ENCODE results near the gene ENC1. TPM values are rescaled to one million over a fixed set of nuclear protein-coding genes. Genes with fewer than 3 reads are reported as not detected.
"Not testable (repeated sequence)": the region's sequence is repeated elsewhere in the genome, so short reads cannot be mapped to it uniquely, and the experiment has no call there.

ENC1 gene, protein sequence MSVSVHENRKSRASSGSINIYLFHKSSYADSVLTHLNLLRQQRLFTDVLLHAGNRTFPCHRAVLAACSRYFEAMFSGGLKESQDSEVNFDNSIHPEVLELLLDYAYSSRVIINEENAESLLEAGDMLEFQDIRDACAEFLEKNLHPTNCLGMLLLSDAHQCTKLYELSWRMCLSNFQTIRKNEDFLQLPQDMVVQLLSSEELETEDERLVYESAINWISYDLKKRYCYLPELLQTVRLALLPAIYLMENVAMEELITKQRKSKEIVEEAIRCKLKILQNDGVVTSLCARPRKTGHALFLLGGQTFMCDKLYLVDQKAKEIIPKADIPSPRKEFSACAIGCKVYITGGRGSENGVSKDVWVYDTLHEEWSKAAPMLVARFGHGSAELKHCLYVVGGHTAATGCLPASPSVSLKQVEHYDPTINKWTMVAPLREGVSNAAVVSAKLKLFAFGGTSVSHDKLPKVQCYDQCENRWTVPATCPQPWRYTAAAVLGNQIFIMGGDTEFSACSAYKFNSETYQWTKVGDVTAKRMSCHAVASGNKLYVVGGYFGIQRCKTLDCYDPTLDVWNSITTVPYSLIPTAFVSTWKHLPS
- 11.1 and 29.9 TPM in 2 replicates for total RNA-seq

DNA sequence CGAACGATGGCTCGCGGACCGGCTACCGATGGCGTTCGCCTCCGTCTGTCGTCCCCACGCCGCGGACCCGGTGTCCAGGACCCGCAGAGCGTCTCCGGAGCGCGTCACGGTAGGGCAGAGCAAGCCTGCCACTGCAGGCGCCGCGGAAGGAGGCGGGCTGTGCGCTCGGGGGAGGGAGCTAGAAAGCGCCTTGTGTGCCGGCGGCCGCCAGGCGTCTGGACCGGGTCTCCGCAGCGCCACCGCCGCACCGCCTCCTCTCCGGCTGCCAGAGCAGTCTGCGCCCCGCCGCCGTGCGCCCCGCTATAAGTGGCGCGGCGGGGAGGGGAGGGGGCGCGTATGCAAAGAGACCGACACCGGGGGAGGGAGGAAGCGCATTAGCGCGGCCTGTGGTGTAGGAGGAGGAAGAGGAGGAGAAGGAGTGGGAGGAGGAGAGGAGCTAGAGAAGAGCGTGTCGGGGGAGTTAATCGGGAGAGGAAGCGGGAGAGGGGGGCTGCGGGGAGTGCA lies at the start of gene ENC1:
TSS of gene ENC1 (minus strand) at position 279 of the 504 bp plus-strand sequence. CDS start 4,243 bp downstream, outside the sequence.
- peak; percentile 77 to 95 for DNase-seq (ENCODE audit: low read depth in 2 of 2)

DNA sequence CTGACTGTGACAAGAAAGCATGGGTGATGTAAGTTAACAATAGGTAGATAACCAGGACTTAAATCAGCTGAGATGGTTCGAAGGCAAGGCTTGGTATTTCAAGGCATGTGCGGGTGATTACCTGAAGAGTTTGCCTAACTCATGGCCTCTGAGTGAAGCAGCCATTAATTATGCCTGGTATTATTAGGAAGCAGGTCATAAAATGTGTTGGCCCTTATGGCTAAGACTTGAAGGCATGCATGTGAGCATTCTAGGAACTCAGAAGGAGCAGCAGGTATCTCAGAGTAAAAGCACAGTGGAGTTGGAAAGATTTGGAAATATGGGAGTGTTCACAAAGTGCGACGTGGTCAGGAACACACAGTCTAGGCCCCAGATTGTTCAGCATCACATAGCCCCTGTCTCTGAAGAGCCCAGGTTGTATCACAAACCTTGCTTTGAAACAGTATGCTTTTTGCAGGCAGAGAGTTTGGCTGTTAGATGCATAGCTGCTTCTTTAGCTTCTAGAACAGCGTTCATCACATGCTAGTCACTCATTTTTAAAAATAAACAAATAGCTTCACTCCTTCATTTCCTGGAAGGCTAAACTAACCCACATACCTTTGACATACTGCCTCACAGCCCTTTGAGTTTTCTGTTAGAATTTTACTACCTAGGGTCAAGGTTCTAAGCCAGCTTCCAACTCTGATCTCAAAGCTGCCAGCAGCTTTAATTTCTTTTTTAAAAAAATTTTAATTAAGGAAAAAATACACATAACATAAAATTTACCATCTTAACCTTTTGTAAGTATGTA lies 46.6 kb upstream of the ENC1 start:
- DNase-seq (ENCODE audit: low read depth in 2 of 2) = peak in 1 of 2 donors; percentile 19

DNA sequence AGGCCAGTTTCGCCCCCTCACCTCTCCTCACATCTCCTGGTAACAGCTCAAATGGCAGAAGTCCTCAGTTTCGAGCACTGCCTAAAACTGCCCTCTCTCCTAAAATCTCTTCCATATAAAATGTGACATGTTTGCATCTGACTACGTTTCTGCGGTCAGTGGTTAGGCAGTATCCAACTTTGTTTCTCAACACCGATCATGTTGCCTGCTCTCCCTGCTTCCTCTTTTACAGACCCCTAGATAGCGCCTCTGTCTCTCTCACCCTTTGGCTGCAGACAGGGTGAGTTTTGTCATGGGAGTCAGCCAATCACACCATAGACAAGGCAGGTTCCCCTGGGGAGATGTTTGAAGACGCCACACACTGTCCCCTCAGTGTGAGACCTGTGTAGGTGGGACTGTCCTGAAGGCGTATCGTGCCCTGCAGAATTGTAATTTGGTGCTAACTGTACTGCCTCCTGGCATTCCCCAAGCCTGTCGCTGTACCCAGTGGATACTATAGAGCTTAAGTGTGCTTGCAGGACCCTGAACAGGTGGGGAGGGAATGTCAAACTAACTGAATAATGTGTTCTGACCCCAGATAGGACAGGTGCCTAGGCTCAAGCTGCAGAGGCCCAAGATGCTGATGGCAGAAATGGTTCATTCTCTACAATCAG lies 45.6 kb upstream of the ENC1 start:
- DNase-seq (ENCODE audit: low read depth in 2 of 2) = peak; percentile 7 to 32

DNA sequence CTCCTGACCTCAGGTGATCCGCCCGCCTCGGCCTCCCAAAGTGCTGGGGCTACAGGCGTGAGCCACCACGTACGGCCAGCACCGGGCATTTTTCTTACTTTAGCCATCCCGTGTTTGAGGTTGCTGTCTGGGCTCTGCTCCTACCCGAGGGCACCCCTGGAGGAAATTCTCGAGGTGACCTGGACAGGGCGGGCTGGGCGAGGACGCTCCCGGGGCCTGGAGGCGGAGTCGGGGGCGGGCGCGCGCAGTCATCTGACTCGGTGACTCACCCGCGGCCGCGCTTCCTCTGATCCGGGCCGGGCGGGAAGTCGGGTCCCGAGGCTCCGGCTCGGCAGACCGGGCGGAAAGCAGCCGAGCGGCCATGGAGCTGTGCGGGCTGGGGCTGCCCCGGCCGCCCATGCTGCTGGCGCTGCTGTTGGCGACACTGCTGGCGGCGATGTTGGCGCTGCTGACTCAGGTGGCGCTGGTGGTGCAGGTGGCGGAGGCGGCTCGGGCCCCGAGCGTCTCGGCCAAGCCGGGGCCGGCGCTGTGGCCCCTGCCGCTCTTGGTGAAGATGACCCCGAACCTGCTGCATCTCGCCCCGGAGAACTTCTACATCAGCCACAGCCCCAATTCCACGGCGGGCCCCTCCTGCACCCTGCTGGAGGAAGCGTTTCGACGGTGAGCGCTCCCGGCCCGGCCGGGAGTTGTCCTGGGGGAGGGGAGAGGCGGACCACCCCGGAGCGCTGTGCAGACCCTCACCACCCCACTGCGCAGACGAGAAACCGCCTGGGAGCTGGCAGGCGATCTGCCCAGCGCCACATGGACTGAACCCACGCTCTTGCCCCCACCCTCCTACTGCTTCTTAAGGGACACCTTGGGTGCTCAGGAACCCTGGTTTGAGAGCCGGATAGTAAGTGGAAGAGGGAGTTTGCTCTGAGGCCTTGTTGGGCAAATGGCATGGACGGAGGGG lies 44.6 kb upstream of the ENC1 start, which contains the start of gene HEXB:
TSS of gene HEXB (plus strand) at position 334 of the 952 bp plus-strand sequence. CDS start at position 362, 28 bp downstream.
- DNase-seq (ENCODE audit: low read depth in 2 of 2) = peak; percentile 87 to 92

DNA sequence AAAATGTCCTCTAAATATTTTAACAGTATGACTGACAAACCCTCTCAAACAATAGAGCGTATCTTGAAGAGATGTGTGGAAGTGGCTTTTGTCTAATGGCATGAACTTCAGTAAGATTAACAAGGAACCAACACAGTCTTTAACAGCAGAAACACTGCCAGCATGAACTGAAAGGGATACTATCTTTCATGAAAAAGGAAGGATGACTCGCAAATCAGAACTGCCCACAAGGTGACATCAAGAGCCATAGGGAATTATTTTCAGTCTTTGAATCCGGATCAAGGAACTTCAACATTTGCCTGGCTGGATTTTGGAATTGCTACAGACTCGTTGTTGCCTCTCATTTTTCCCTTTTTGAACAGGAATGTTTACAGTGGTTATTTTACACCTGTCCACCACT lies 39.4 kb upstream of the ENC1 start:
- DNase-seq (ENCODE audit: low read depth in 2 of 2) = no peak

DNA sequence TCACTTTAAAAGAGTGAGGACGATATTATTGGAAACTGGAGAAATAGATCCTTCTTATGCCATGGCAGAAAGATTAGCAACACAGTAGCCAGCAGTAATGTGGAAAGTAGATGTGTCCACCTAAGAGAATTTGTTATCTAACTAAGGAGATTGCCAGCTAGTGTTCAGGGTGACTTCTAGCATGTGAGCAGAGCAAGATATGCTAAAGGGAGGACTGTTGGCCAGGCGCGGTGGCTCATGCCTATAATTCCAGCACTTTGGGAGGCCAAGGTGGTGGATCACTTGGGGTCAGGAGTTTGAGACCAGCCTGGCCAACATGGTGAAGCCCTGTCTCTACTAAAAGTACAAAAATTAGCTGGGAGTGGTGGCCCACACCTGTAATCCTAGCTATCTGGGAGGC lies 38.8 kb upstream of the ENC1 start:
- DNase-seq (ENCODE audit: low read depth in 2 of 2) = not testable (repeated sequence)

DNA sequence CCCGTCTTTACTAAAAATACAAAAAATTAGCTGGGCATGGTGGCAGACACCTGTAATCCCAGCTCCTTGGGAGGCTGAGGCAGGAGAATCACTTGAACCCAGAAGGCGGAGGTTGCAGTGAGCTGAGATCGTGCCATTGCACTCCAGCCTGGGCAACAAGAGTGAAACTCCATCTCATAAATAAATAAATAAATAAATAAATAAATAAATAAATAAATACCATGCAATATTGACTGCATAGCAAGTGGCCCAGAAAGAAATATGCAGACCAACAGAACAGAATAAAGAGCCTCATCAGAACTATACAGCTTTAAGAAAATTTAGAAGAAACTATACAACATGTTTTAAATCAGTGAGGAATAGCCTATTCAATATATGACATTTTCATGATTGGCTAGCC lies 37.6 kb upstream of the ENC1 start:
- not testable (repeated sequence) for DNase-seq (ENCODE audit: low read depth in 2 of 2)

DNA sequence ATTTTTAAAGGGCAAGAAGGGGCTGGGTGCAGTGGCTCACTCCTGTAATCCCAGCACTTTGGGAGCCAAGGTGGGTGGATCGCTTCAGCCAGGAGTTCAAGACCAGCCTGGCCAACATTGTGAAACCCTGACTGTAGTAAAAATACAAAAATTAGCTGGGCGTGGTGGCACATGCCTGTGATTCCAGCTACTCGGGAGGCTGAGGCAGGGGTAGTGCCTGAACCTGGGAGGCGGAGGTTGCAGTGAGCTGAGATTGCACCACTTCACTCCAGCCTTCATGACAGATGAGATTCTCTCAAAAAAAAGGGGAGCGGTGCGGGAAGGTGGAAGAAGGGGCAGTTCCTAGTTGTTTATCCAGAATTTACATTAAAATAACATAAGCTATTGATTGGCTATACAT lies 35.9 kb upstream of the ENC1 start:
- DNase-seq (ENCODE audit: low read depth in 2 of 2) = not testable (repeated sequence)

DNA sequence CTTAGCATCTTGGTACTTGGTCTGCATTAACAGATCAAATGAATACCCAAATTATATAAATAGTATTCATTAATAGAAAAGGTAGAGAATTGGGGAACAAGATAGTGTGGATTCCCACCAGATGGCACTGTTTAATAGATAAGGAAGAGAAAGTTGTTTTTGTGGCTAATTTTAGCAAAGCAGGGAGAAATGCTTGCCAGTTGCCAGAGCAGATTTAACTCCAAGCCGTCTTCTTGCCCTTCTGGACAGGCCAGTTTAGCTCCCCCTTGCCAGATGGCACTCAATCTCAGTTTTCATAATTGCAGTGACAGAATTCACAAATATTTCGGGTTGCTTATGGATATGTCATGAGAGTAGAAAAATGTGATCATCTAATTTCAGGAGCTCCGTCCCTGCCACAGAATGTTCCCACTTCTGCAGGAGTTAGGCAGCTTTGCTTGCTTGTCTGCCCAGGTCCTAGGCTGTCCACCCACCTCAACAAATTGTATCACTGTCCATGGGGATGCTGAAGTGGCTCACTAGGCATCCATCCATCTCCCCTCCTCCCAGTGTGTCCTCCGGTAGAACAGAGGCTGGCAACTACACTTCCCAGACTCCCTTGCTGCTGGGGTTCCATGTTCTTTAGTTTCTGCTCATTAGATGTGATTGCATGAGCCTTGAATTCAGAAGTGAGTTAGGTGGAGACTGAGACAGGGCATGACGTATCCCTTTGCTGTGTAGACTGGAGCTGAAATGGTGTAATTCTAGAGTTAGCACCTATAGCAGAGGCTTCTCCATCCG lies 32.7 kb upstream of the ENC1 start:
- DNase-seq (ENCODE audit: low read depth in 2 of 2) = peak; percentile 60 to 74

DNA sequence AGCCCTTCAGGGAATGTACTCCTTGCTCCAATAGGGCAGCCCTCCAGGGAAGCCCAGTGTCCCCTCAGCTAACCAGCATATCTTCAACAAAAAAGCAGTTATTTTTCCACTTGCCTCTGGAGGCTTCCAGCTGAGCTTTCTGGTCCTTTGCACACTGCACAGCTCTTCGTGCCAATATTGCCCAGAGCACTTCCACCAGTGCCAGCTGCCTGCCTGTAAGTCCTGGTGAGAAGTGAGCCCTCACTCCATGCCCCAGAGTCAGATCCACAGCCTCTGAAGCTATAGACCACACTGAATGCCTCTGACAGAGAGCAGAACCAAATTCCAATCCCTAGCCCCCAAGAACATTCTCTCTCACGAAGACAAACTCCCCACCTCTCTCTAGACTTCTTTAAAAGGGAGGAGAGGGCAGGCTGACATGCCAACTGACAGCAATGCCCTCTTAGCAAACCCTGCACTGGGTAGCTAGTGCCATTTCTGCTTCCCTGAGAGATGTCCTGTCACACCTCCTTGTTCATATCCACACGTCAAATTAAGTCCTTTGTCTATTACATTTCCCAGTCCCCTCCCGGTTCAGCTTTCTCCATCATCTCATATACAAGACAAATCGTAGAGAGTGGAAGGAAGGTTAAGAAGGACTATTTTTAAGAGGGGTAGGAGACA lies 31.8 kb upstream of the ENC1 start:
- DNase-seq (ENCODE audit: low read depth in 2 of 2) = no peak

DNA sequence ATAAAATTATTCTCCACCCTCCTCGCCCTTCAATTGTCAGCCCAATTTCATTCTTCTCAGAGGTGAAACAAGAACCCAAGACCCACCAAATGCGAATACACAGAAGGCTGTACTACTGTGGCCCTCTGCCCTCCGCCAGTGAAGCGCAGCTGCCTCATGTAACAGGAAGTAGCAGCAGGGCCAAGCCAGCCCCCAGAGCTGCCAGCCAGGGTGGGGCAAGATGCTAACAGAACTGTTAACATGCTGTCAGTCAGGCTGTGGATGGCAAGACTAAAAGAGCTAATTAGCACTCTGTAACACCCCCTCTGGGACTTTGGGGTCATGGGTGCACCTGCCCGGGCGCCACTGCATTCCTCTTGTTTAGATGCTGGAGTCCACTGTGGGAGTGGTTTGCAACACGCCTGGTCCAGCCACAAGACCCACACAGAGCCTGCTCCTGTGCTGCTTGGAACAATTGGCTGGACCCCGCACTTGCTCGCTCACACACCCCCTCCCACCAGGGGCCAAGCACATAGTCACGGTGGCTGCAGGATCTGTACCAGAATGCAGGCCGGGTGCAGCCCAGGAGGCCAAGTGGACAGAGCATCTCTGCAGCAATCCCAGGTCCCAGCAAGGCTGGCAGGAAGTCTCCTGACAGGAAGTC lies 30.0 kb upstream of the ENC1 start:
- no peak for DNase-seq (ENCODE audit: low read depth in 2 of 2)

DNA sequence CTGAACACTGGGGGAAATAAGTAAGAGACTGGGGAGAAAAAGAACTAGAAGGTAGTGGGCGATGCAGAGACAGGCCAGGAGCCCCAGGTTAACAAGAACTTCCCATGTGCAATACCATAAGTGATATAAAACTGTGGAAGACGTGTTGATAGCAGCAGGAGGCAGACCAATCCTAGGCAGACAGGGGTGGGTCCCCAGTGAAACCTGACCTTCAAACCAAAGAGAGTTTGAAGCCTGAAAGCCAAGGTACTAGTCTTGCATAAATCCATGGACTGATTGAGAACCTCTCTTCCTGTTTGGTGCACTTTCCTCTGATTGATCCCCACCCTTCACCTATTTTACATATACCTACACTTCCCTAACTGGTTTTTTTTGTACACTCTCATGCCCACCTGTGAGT lies 29.3 kb upstream of the ENC1 start:
- DNase-seq (ENCODE audit: low read depth in 2 of 2) = no peak

DNA sequence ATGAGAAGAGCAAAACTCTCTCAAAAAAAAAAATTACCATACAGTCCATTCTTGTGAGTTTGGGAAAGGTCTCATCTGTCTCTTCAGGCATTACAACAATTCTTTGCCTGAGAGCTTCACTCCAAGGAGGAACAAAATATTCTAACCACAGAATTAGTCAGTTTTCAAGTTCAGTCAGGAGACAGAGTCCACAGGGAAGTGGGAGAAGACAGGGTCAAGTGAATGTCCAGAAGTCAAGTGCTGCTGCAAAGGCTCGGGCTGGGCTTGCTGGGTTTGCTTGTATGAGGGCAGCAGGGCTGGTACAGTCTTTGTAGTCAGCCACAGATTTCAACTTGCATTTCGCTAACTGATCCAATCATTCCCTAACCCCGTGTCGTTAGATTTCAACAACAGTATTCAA lies 26.9 kb upstream of the ENC1 start:
- DNase-seq (ENCODE audit: low read depth in 2 of 2) = no peak

DNA sequence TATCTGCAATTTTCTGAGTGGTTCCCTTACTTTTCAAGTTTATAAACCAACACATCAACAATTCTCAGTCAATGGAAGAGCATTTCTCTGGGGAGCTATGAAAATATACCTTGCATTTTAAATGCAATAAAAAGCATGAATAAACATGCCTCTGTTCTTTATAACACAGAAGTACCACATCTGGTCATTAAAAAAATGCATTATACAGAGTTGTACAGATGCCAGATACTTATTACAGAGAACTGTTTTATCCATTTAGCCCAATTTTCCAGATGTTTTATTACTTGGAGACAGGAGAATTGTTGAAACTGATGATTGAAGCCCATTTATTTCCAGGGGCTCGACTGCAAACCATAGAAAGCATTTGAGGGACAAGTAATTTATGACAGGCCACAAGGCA lies 25.3 kb upstream of the ENC1 start:
- no peak for DNase-seq (ENCODE audit: low read depth in 2 of 2)

DNA sequence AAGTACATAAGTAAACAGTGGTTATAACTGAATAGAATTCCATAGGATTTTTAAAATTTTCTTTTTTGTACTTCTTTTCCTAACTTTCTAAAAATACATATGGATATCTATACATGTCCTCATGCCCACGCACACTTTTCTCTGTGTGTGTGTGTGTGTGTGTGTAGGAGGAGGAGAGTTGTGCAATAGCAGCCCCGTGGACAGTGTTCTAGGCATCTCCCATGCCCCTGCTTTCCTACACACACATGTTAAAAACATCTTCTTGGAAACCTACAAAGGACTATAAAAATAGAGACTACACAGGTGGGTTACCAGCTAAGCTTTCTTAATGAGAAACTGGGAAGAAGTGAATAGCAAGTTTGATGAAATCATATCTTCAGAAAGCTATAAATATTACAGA lies 24.7 kb upstream of the ENC1 start:
- DNase-seq (ENCODE audit: low read depth in 2 of 2) = no peak

DNA sequence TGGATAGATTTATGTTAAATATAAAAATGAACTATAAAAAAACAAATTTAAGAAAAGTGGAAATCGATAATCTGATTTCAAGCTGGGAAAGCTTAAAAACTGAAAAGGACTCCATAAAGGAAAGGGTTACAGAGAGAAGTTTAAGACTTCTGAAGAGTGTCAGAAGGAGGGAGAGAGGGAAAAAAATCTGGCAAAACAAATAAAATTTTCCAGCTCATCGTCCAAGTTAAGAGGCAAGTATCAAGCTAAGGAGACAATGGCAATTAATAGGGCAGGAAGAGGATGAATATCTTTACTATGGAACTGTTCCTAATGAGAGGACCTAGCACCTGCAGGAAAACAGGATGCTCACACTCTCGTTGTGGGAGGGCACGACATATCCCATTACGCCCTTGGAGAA lies 24.0 kb upstream of the ENC1 start:
- no peak for DNase-seq (ENCODE audit: low read depth in 2 of 2)

DNA sequence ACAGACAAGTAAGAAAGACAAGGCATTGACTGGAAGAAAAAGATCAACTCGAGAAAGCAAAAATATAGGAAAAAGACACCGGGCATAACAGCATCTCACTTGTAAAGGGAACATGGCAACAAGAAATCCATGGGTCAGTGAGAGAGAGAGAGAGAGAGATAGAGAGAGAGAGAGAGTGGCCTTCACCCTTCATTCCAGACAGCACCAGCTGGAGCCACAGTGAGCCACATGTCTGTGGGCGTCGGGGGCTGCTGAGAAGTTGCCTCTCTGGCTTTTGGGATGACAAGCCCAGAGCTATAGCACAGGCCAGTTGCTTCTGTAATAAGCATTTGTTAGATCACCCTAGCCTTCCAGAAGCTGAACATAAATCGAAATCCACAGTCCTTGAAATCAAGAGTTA lies 20.3 kb upstream of the ENC1 start:
- DNase-seq (ENCODE audit: low read depth in 2 of 2) = no peak

DNA sequence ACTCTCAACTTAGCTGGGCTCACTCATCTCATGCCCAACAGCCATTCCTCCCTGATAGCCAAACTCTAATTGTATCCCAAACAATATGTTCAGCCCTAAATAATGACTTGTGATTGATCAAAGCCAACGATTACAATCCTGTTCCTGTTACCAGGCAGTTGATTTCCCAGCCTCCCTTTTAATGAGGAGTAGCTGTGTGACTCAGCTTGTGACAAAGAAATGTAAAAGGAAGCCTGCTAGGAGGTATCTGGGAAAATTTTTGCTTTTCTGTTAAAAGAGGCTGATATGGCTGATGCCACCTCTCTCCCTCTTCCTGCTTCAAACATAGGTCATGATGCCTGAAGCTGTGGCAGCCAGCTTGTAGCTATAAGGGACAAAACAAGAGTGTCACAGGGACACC lies 19.6 kb upstream of the ENC1 start:
- DNase-seq (ENCODE audit: low read depth in 2 of 2) = no peak

DNA sequence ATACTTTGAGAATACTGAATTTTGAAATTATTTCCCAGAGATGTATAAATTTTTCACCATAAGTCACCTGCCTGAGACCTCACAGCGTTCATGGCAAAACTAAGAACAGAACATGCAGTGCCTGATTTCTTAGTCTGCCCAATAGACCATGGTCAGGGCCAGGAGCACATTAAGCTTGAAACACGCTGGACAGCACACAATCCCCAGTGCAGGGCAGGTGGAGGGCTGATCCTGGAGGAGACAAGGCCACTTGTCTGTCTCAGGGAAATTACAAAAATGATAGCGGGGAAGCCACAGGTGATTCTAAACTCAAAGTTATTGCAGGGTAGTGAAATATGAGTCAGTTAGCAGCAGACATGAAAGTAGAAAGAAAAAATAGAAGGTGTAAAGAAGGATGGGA lies 18.6 kb upstream of the ENC1 start:
- no peak for DNase-seq (ENCODE audit: low read depth in 2 of 2)

Measured in lung microvascular endothelial cell (primary cell).